ENCODE data around the gene KIAA0319L. TPM values are rescaled to one million over a fixed set of nuclear protein-coding genes. Genes with fewer than 3 reads are reported as not detected.

Gene KIAA0319L
- total RNA-seq, 1 experiment from 2014 or later, result 20.9 TPM

- H3F3A ChIP-seq (ENCODE audit: low read length, unreplicated experiment), result peaks cover 7% of the 10 kb centered on the region
- POLR2A ChIA-PET (ENCODE audit: unreplicated experiment), result interaction anchor here (0.6 kb wide), 1 partner anchor 11 kb away, joined by 12 read pairs; no protein-coding TSS in a partner anchor
- no peak overlapping the region for H2AFZ ChIP-seq (ENCODE audit: low read length)
- peaks cover 32% of the 10 kb centered on the region for H3K4me1 ChIP-seq (ENCODE audit: insufficient read depth, low read length)
- peak overlapping the region; percentile 90 for H3K27ac ChIP-seq (ENCODE audit: low read length)
- no peak for TF ChIP-seq EZH2 (IDR thresholded peaks at IDR 0.05; ENCODE audit: low read length, unreplicated experiment)
- no peak for TF ChIP-seq EZH2phosphoT487 (IDR thresholded peaks at IDR 0.05; ENCODE audit: borderline replicate concordance, low read length)
- TF ChIP-seq CTCF (conservative IDR thresholded peaks at IDR 0.05; ENCODE audit: low read depth, low read length), result no peak
- intact Hi-C loops (cut with micrococcal nuclease), result loop anchor here (1.0 to 5.0 kb wide), 4 partner anchors 37 to 54 kb away; no protein-coding TSS in a partner anchor
- ATAC-seq, result peak; percentile 89
- H3K79me2 ChIP-seq (ENCODE audit: low read length), result 0 out of 2 replicates have a peak, but pooled peaks cover 11% of the 10 kb centered on the region
- H4K20me1 ChIP-seq (ENCODE audit: low read length), result peaks cover 15% of the 10 kb centered on the region; the same call in 1 of the 2 replicates
- H3K9me3 ChIP-seq (ENCODE audit: low read length), result no peaks in the 10 kb centered on the region
- no peak overlapping the region for H3K4me3 ChIP-seq (ENCODE audit: low read length)
- CTCF ChIA-PET, result no interaction called here
- peak overlapping the region; percentile 14 for H3K9ac ChIP-seq (ENCODE audit: low read length)
- no TSS peak for BruUV-seq (replicated peaks)
- H3K4me2 ChIP-seq (ENCODE audit: low read length), result peak overlapping the region; percentile 38
- no peaks in the 10 kb centered on the region for H3K27me3 ChIP-seq (ENCODE audit: low read length)
- no peaks in the 10 kb centered on the region for H3K36me3 ChIP-seq (ENCODE audit: low read depth, low read length)
- H3K9me2 ChIP-seq (replicated peaks; ENCODE audit: low read length), result no peaks in the 10 kb centered on the region
- DNase-seq, result peak; percentile 96
These were observed 51.0 kb downstream of the KIAA0319L start for GRCh38 chr1:35505911-35506798.

GRCh38 chr1:35502242-35502641 is 55.0 kb downstream of the KIAA0319L start:
- H3K9ac ChIP-seq (ENCODE audit: low read length), result no peak overlapping the region
- H3K4me3 ChIP-seq (ENCODE audit: low read length), result no peak overlapping the region
- no peaks in the 10 kb centered on the region for H3K9me3 ChIP-seq (ENCODE audit: low read length)
- ChIA-PET CTCF (no interaction called here), POLR2A (ENCODE audit: unreplicated experiment) (no interaction called here)
- H3K36me3 ChIP-seq (ENCODE audit: low read depth, low read length), result no peaks in the 10 kb centered on the region
- H3K27ac ChIP-seq (ENCODE audit: low read length), result no peak overlapping the region
- no peaks in the 10 kb centered on the region for H3K9me2 ChIP-seq (replicated peaks; ENCODE audit: low read length)
- peaks cover 14% of the 10 kb centered on the region; the same call in 1 of the 2 replicates for H4K20me1 ChIP-seq (ENCODE audit: low read length)
- peaks cover 7% of the 10 kb centered on the region for H3F3A ChIP-seq (ENCODE audit: low read length, unreplicated experiment)
- H3K27me3 ChIP-seq (ENCODE audit: low read length), result no peaks in the 10 kb centered on the region
- H3K4me1 ChIP-seq (ENCODE audit: insufficient read depth, low read length), result peaks cover 23% of the 10 kb centered on the region
- H3K4me2 ChIP-seq (ENCODE audit: low read length), result no peak overlapping the region
- no TSS peak for BruUV-seq (replicated peaks)
- H2AFZ ChIP-seq (ENCODE audit: low read length), result no peak overlapping the region
- no peak for TF ChIP-seq EZH2 (IDR thresholded peaks at IDR 0.05; ENCODE audit: low read length, unreplicated experiment)
- TF ChIP-seq EZH2phosphoT487 (IDR thresholded peaks at IDR 0.05; ENCODE audit: borderline replicate concordance, low read length), result no peak
- TF ChIP-seq CTCF (conservative IDR thresholded peaks at IDR 0.05; ENCODE audit: low read depth, low read length), result no peak
- H3K79me2 ChIP-seq (ENCODE audit: low read length), result no peaks in the 10 kb centered on the region
- intact Hi-C loops (cut with micrococcal nuclease), result no loop called here
- no peak for DNase-seq
- ATAC-seq, result no peak

GRCh38 chr1:35500439-35500838 is 56.8 kb downstream of the KIAA0319L start:
- no peak for ATAC-seq
- CTCF ChIA-PET, result no interaction called here
- TF ChIP-seq EZH2 (IDR thresholded peaks at IDR 0.05; ENCODE audit: low read length, unreplicated experiment), result no peak
- no peak for TF ChIP-seq EZH2phosphoT487 (IDR thresholded peaks at IDR 0.05; ENCODE audit: borderline replicate concordance, low read length)
- TF ChIP-seq CTCF (conservative IDR thresholded peaks at IDR 0.05; ENCODE audit: low read depth, low read length), result no peak
- H3K79me2 ChIP-seq (ENCODE audit: low read length), result no peaks in the 10 kb centered on the region
- POLR2A ChIA-PET (ENCODE audit: unreplicated experiment), result no interaction called here
- peaks cover 8% of the 10 kb centered on the region for H3K4me1 ChIP-seq (ENCODE audit: insufficient read depth, low read length)
- H3K27me3 ChIP-seq (ENCODE audit: low read length), result no peaks in the 10 kb centered on the region
- no peak overlapping the region for H3K9ac ChIP-seq (ENCODE audit: low read length)
- no peak for DNase-seq
- H3K27ac ChIP-seq (ENCODE audit: low read length), result no peak overlapping the region
- no peaks in the 10 kb centered on the region for H3K9me3 ChIP-seq (ENCODE audit: low read length)
- no peaks in the 10 kb centered on the region for H3K9me2 ChIP-seq (replicated peaks; ENCODE audit: low read length)
- no peak overlapping the region for H3K4me3 ChIP-seq (ENCODE audit: low read length)
- no peak overlapping the region for H3K4me2 ChIP-seq (ENCODE audit: low read length)
- no TSS peak for BruUV-seq (replicated peaks)
- H4K20me1 ChIP-seq (ENCODE audit: low read length), result peaks cover 3% of the 10 kb centered on the region; the same call in 1 of the 2 replicates
- no peaks in the 10 kb centered on the region for H3K36me3 ChIP-seq (ENCODE audit: low read depth, low read length)
- intact Hi-C loops (cut with micrococcal nuclease), result no loop called here
- no peak overlapping the region for H2AFZ ChIP-seq (ENCODE audit: low read length)
- H3F3A ChIP-seq (ENCODE audit: low read length, unreplicated experiment), result no peaks in the 10 kb centered on the region

Measured in PC-3 (cell line).